NT2/D1 (cell line): ENCODE data around the gene EWSR1.

Experiments
- DNase-seq: peaks from one replicate; pipeline ENCODE4 v3.0.0-alpha.2; 2011; ENCODE audit warnings: low read depth, low spot score
- H3K27me3 ChIP-seq: 2 replicates; pipeline ENCODE4 v1.6.0; 2011; ENCODE audit warnings: mild to moderate bottlenecking; ENCODE audit not compliant: insufficient read length, insufficient read depth
- H3K36me3 ChIP-seq: 2 replicates; pipeline ENCODE4 v1.6.1; 2011; ENCODE audit warnings: mild to moderate bottlenecking, low read length, mixed read lengths; ENCODE audit not compliant: insufficient read depth, insufficient read length
- H3K4me1 ChIP-seq: 2 replicates; pipeline ENCODE4 v1.5.1; 2011; ENCODE audit not compliant: insufficient read depth, insufficient read length
- H3K4me3 ChIP-seq: 2 replicates; pipeline ENCODE4 v1.5.1; 2011; ENCODE audit warnings: low read depth; ENCODE audit not compliant: insufficient read length
- H3K9ac ChIP-seq: 2 replicates; pipeline ENCODE4 v1.6.0; 2011; ENCODE audit warnings: low read depth; ENCODE audit not compliant: insufficient read length
- H3K9me3 ChIP-seq: 2 replicates; pipeline ENCODE4 v1.5.1; 2011; ENCODE audit warnings: mild to moderate bottlenecking, low read length; ENCODE audit not compliant: insufficient read depth
- SUZ12 ChIP-seq: IDR thresholded peaks from 2 replicates; pipeline ENCODE4 v1.6.1; 2011; ENCODE audit not compliant: insufficient read length, insufficient read depth; ENCODE audit errors: extremely low read depth
- YY1 ChIP-seq: IDR thresholded peaks from 2 replicates; pipeline ENCODE4 v1.6.1; 2011; ENCODE audit not compliant: insufficient read length, insufficient read depth
- ZNF274 ChIP-seq: IDR thresholded peaks from 2 replicates; pipeline ENCODE4 v1.6.1; 2011; ENCODE audit warnings: mild to moderate bottlenecking, low read depth, low read length

EWSR1 gene

DNA sequence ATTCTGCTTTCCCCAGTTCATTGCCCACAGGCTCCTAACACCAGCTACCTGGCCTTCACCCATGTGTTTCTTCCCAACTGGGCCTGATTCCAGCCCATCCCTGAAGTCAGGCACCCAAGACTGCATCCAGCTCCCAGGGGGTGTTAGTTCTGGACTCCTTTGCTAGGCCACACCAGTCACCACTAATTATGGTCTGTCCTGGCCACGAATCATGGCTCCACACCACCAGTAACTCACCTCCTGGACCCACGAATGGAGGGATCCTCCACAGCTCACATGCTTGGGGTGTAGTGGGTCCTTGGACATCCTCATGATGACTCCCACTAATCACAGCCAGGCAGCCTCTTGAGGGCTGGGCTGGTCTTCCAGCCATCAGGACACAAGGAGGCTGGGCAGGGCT lies 51.0 kb downstream of the EWSR1 start:
- Histone ChIP-seq H3K9me3 (no peaks in the 10 kb centered on the region; the same call in 1 of the 2 replicates), H3K27me3 (peaks cover 24% of the 10 kb centered on the region), H3K36me3 (no peaks in the 10 kb centered on the region), H3K4me3 (no peak overlapping the region), H3K4me1 (peaks cover 2% of the 10 kb centered on the region), H3K9ac (no peak overlapping the region)
- no peak for DNase-seq
- TF ChIP-seq ZNF274 (no peak), YY1 (no peak), SUZ12 (no peak)

GRCh38 chr22:29320546-29320945 lies 52.5 kb downstream of the EWSR1 start:
- no peak for TF ChIP-seq SUZ12
- TF ChIP-seq ZNF274 = no peak
- TF ChIP-seq YY1 = no peak
- no peak for DNase-seq
- H3K9ac ChIP-seq = no peak overlapping the region
- H3K9me3 ChIP-seq = no peaks in the 10 kb centered on the region; the same call in 1 of the 2 replicates
- H3K27me3 ChIP-seq = peaks cover 13% of the 10 kb centered on the region
- peaks cover 2% of the 10 kb centered on the region for H3K4me1 ChIP-seq
- H3K4me3 ChIP-seq = no peak overlapping the region
- no peaks in the 10 kb centered on the region for H3K36me3 ChIP-seq

DNA sequence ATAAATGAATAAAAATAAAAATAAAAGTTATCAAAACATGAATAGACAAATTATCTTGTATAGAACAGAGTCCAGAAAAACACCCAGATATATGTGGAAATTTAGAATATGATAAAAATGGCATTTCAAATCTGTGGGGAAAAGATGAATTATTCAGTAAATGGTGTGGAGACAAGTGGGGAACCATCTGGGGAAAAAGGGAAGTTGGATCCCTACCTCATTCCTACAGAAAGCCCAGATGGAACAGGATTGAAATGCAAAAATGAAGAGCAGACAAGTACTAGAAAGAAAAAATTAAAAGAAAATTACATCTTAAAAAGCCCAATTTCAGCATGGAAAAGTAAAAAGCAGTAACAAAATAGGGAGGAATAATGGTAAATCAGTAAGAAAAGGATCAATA lies 55.6 kb downstream of the EWSR1 start:
- Histone ChIP-seq H3K27me3 (no peaks in the 10 kb centered on the region), H3K4me3 (no peak overlapping the region), H3K36me3 (peaks cover 26% of the 10 kb centered on the region), H3K4me1 (no peaks in the 10 kb centered on the region), H3K9ac (no peak overlapping the region), H3K9me3 (no peaks in the 10 kb centered on the region)
- no peak for TF ChIP-seq ZNF274
- no peak for TF ChIP-seq YY1
- TF ChIP-seq SUZ12 = no peak
- DNase-seq = no peak

GRCh38 chr22:29325356-29325755 lies 57.3 kb downstream of the EWSR1 start:
- DNase-seq = no peak
- peaks cover 2% of the 10 kb centered on the region for H3K4me1 ChIP-seq
- H3K9me3 ChIP-seq = no peaks in the 10 kb centered on the region
- no peak overlapping the region for H3K4me3 ChIP-seq
- no peak overlapping the region for H3K9ac ChIP-seq
- peaks cover 43% of the 10 kb centered on the region for H3K36me3 ChIP-seq
- no peaks in the 10 kb centered on the region for H3K27me3 ChIP-seq
- TF ChIP-seq ZNF274 (no peak), SUZ12 (no peak), YY1 (no peak)

GRCh38 chr22:29325785-29326315 lies 57.8 kb downstream of the EWSR1 start:
- no peak for TF ChIP-seq YY1
- TF ChIP-seq ZNF274 = no peak
- TF ChIP-seq SUZ12 = no peak
- H3K9ac ChIP-seq = no peak overlapping the region
- H3K4me1 ChIP-seq = peaks cover 6% of the 10 kb centered on the region
- H3K4me3 ChIP-seq = no peak overlapping the region
- no peaks in the 10 kb centered on the region for H3K9me3 ChIP-seq
- H3K36me3 ChIP-seq = peaks cover 46% of the 10 kb centered on the region
- no peaks in the 10 kb centered on the region for H3K27me3 ChIP-seq
- DNase-seq = no peak

DNA sequence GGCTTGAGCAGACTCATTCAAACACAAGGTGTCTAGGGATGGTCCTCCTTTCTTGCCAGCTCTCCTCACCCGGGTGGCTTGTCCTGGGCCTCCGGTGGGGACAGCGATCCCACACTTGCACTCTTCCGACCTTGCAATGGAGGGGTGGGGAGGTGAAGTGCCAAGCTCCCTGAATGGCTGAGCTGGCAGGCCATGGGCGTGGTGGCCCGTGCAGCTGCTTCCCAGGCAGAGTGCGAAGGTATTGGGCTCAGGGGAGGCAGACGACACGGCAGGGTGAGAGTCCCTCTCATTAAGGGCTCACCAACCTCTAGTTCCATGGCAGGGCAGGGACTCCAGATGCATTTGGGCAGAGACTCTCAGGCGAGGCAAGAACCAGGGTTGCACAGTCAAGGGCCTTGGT lies 58.4 kb downstream of the EWSR1 start:
- Histone ChIP-seq H3K9me3 (no peaks in the 10 kb centered on the region), H3K4me3 (no peak overlapping the region), H3K9ac (no peak overlapping the region), H3K27me3 (no peaks in the 10 kb centered on the region), H3K4me1 (peaks cover 10% of the 10 kb centered on the region), H3K36me3 (peaks cover 52% of the 10 kb centered on the region)
- DNase-seq = no peak
- no peak for TF ChIP-seq YY1
- no peak for TF ChIP-seq ZNF274
- no peak for TF ChIP-seq SUZ12

GRCh38 chr22:29327089-29327764 lies 59.2 kb downstream of the EWSR1 start:
- Histone ChIP-seq H3K9ac (no peak overlapping the region), H3K36me3 (peaks cover 56% of the 10 kb centered on the region)

More at GRCh38 chr22:29327089-29327764, 59.2 kb downstream of the EWSR1 start:
- Histone ChIP-seq H3K4me1 (peaks cover 10% of the 10 kb centered on the region), H3K9me3 (no peaks in the 10 kb centered on the region), H3K4me3 (no peak overlapping the region), H3K27me3 (no peaks in the 10 kb centered on the region)
- TF ChIP-seq YY1 = no peak
- TF ChIP-seq SUZ12 = no peak
- no peak for TF ChIP-seq ZNF274
- DNase-seq = no peak
